ENCODE results near the gene CPE. TPM values are rescaled to one million over a fixed set of nuclear protein-coding genes. Genes with fewer than 3 reads are reported as not detected.
A peak's percentile ranks its signal among the peaks of the same experiment; 100 is the strongest.

Gene CPE
- total RNA-seq, 6 donors from 2014 or later = 4.2 to 53.7 (median 23.3) TPM

GRCh38 chr4:165369522-165369921 lies 9.3 kb upstream of the CPE start:
- no peak for TF ChIP-seq EP300 (IDR thresholded peaks at IDR 0.05)
- TF ChIP-seq POLR2A (IDR thresholded peaks at IDR 0.05) = no peak
- no peak for TF ChIP-seq CTCF (IDR thresholded peaks at IDR 0.05)
- TF ChIP-seq POLR2AphosphoS5 (IDR thresholded peaks at IDR 0.05) = no peak
- 51 to 62% methylated on average over 5 of the region's 5 CpGs for WGBS, 2 donors
- DNase-seq = no peak
- Histone ChIP-seq H3K4me1 (no peaks in the 10 kb centered on the region), H3K36me3 (no peaks in the 10 kb centered on the region), H3K4me3 (no peak overlapping the region), H3K27ac (no peak overlapping the region), H3K27me3 (no peaks in the 10 kb centered on the region), H3K9me3 (no peaks in the 10 kb centered on the region)
- no peak for ATAC-seq (ENCODE audit: low FRiP score in 2 of 2)

- Histone ChIP-seq H3K36me3 (no peaks in the 10 kb centered on the region), H3K27ac (no peak overlapping the region), H3K27me3 (no peaks in the 10 kb centered on the region), H3K4me3 (no peak overlapping the region), H3K4me1 (no peaks in the 10 kb centered on the region), H3K9me3 (no peaks in the 10 kb centered on the region)
- WGBS, 2 donors = 86 to 94% methylated on average over 1 of the region's 1 CpG
- DNase-seq (no peak), ATAC-seq (ENCODE audit: low FRiP score in 2 of 2) (no peak)
- TF ChIP-seq CTCF (IDR thresholded peaks at IDR 0.05) (no peak), EP300 (IDR thresholded peaks at IDR 0.05) (no peak), POLR2A (IDR thresholded peaks at IDR 0.05) (no peak), POLR2AphosphoS5 (IDR thresholded peaks at IDR 0.05) (no peak)
Measured at GRCh38 chr4:165370530-165370929, 8.3 kb upstream of the CPE start.

GRCh38 chr4:165375465-165375864 lies 3.3 kb upstream of the CPE start:
- WGBS, 2 donors = 79 to 86% methylated on average over 2 of the region's 2 CpGs
- H3K27ac ChIP-seq = no peak overlapping the region
- TF ChIP-seq CTCF (IDR thresholded peaks at IDR 0.05) (no peak), POLR2A (IDR thresholded peaks at IDR 0.05) (no peak), POLR2AphosphoS5 (IDR thresholded peaks at IDR 0.05) (no peak), EP300 (IDR thresholded peaks at IDR 0.05) (no peak)
- no peak overlapping the region for H3K4me3 ChIP-seq
- H3K36me3 ChIP-seq = no peaks in the 10 kb centered on the region
- ATAC-seq (ENCODE audit: low FRiP score in 2 of 2) (no peak), DNase-seq (no peak)
- H3K9me3 ChIP-seq = no peaks in the 10 kb centered on the region
- H3K4me1 ChIP-seq = peaks cover 0 to 13% (median 8%) of the 10 kb centered on the region in 4 donors
- peaks cover 0 to 14% (median 6%) of the 10 kb centered on the region in 4 donors for H3K27me3 ChIP-seq

GRCh38 chr4:165378398-165378744 lies 437 bp upstream of the CPE start:
- TF ChIP-seq POLR2A (IDR thresholded peaks at IDR 0.05) (no peak), POLR2AphosphoS5 (IDR thresholded peaks at IDR 0.05) (no peak), CTCF (IDR thresholded peaks at IDR 0.05) (no peak), EP300 (IDR thresholded peaks at IDR 0.05) (no peak)
- H3K36me3 ChIP-seq = no peaks in the 10 kb centered on the region
- ATAC-seq (ENCODE audit: low FRiP score in 2 of 2) (no peak), DNase-seq (no peak)
- 22 to 52% methylated on average over 1 of the region's 1 CpG for WGBS, 2 donors
- no peaks in the 10 kb centered on the region for H3K9me3 ChIP-seq
- peaks cover 0 to 14% (median 6%) of the 10 kb centered on the region in 4 donors for H3K27me3 ChIP-seq
- peak overlapping the region in 3 of 4 donors; percentile 46 to 65 (median 58) for H3K4me3 ChIP-seq
- peaks cover 0 to 13% (median 8%) of the 10 kb centered on the region in 4 donors for H3K4me1 ChIP-seq
- peak overlapping the region in 2 of 4 donors; percentile 67 to 75 for H3K27ac ChIP-seq

GRCh38 chr4:165379678-165380064 lies 863 bp downstream of the CPE start:
- H3K27ac ChIP-seq = peak overlapping the region in 2 of 4 donors; percentile 67 to 75
- TF ChIP-seq POLR2AphosphoS5 (IDR thresholded peaks at IDR 0.05) = no peak
- no peak for TF ChIP-seq CTCF (IDR thresholded peaks at IDR 0.05)
- no peak for TF ChIP-seq EP300 (IDR thresholded peaks at IDR 0.05)
- no peak for TF ChIP-seq POLR2A (IDR thresholded peaks at IDR 0.05)

More at GRCh38 chr4:165379678-165380064, 863 bp downstream of the CPE start:
- DNase-seq (no peak), ATAC-seq (ENCODE audit: low FRiP score in 2 of 2) (peak in 1 of 2 donors; percentile 23)
- H3K4me3 ChIP-seq = peak overlapping the region; percentile 19 to 65 (median 52)
- H3K27me3 ChIP-seq = peaks cover 0 to 14% (median 6%) of the 10 kb centered on the region in 4 donors
- H3K9me3 ChIP-seq = no peaks in the 10 kb centered on the region
- WGBS, 2 donors = 63 to 73% methylated on average over 11 of the region's 11 CpGs
- peaks cover 0 to 13% (median 8%) of the 10 kb centered on the region in 4 donors for H3K4me1 ChIP-seq
- no peaks in the 10 kb centered on the region for H3K36me3 ChIP-seq
